A673 (cell line): Measurements from ENCODE around the gene PSTPIP1. TPM values are rescaled to one million over a fixed set of nuclear protein-coding genes. Genes with fewer than 3 reads are reported as not detected.
"Not testable (repeated sequence)": the region's sequence is repeated elsewhere in the genome, so short reads cannot be mapped to it uniquely, and the experiment has no call there.

Source experiments
- BruUV-seq: library from RNA; stranded (reverse); fragments of 400-500 nt; replicated peaks from 2 replicates; lab custom pipeline; 2021; lab: Mats Ljungman, UMichigan
- CTCF ChIA-PET: fragments of 300-600 bp; sonication (Branson Sonifier 250); formaldehyde crosslinking; loops from one replicate; lab custom pipeline; 2022; ENCODE audit warnings: antibody characterized with exemption; lab: Charles Lee
- POLR2A ChIA-PET: fragments of 300-600 bp; sonication (Branson Sonifier 250); formaldehyde crosslinking; loops from one replicate; lab custom pipeline; 2022; ENCODE audit warnings: antibody characterized with exemption; ENCODE audit not compliant: low non-redundant PET; lab: Charles Lee
- DNase-seq: peaks from one replicate; pipeline ENCODE4 v3.0.0-alpha.2; 2015; ENCODE audit warnings: low spot score
- H3K27ac ChIP-seq: fragments of 200-600 bp; sonication (generic); 2 replicates; pipeline ENCODE4 v1.5.1; 2016; ENCODE audit warnings: mixed run types, low read depth, mild to moderate bottlenecking, mixed read lengths, antibody characterized with exemption, low read length; ENCODE audit not compliant: poor library complexity, severe bottlenecking
- H3K27me3 ChIP-seq: fragments of 200-600 bp; sonication (generic); replicated peaks from 2 replicates; pipeline ENCODE4 v1.6.1; 2017; ENCODE audit warnings: mixed run types, low read depth, mild to moderate bottlenecking, mixed read lengths, antibody characterized with exemption, low read length; ENCODE audit not compliant: insufficient read depth, poor library complexity
- H3K36me3 ChIP-seq: fragments of 200-600 bp; sonication (generic); 2 replicates; pipeline ENCODE4 v1.6.1; 2016; ENCODE audit warnings: mixed run types, mild to moderate bottlenecking, mixed read lengths, antibody characterized with exemption, low read length; ENCODE audit not compliant: insufficient read depth, poor library complexity, severe bottlenecking
- H3K4me1 ChIP-seq: fragments of 200-600 bp; sonication (generic); 2 replicates; pipeline ENCODE4 v1.6.1; 2017; ENCODE audit warnings: mixed run types, mild to moderate bottlenecking, mixed read lengths, antibody characterized with exemption, low read length; ENCODE audit not compliant: insufficient read depth, poor library complexity, severe bottlenecking
- H3K4me3 ChIP-seq: fragments of 200-600 bp; sonication (generic); 2 replicates; pipeline ENCODE4 v1.5.1; 2016; ENCODE audit warnings: low read depth, mixed run types, mild to moderate bottlenecking, mixed read lengths, low read length; ENCODE audit not compliant: poor library complexity, severe bottlenecking
- H3K9me3 ChIP-seq: fragments of 200-600 bp; sonication (generic); 2 replicates; pipeline ENCODE4 v1.6.1; 2016; ENCODE audit warnings: mixed run types, low read depth, mild to moderate bottlenecking, mixed read lengths, antibody characterized with exemption, low read length; ENCODE audit not compliant: poor library complexity, severe bottlenecking
- EZH2 ChIP-seq: fragments of 200-600 bp; sonication (generic); IDR thresholded peaks from 2 replicates; pipeline ENCODE4 v1.6.1; 2017; ENCODE audit warnings: borderline replicate concordance, low read depth, mild to moderate bottlenecking, mixed read lengths, antibody characterized with exemption, low read length; ENCODE audit not compliant: poor library complexity, severe bottlenecking
- intact Hi-C: fragments of 100-400 bp; cut with micrococcal nuclease; formaldehyde crosslinking; loops from one replicate; pipeline ENCODE4 v1.10.0; 2022; ENCODE audit not compliant: unreplicated experiment
- total RNA-seq: library from RNA; stranded (reverse); gene quantifications from 2 replicates; pipeline ENCODE4 v1.2.3, GENCODE V29; 2021
- TF ChIP-seq, protein P1 (sequence below): fragments of 300-800, 200-600 bp; sonication (generic); conservative IDR thresholded peaks from 2 replicates; pipeline ENCODE4 v1.5.1; 2017; ENCODE audit warnings: low read depth, mild to moderate bottlenecking, antibody characterized with exemption, low read length, moderate library complexity, mixed read lengths

Gene PSTPIP1
- total RNA-seq, 1 experiment from 2014 or later = not detected

DNA sequence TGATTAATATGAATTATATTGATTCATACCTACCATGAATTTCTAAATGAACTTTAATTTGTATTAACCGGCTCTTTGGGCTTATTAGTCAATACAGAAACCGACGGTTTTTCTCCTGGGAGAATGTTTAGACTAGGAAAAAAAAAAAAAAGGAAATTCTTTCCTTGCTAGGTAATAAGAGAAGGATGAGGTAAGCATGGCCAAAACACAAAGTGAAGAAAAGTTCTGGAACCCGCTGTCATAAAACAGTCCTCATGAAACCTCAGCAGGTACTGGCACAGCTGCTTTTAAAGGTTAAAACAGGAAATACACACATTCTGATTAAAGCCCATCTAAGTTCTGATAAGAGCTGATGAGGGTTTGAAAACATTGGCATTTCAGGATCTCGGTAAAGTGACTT lies 30.8 kb upstream of the PSTPIP1 start:
- no peak overlapping the region for H3K27ac ChIP-seq
- DNase-seq = no peak
- H3K27me3 ChIP-seq = no peaks in the 10 kb centered on the region
- no peak overlapping the region for H3K4me3 ChIP-seq
- H3K36me3 ChIP-seq = no peaks in the 10 kb centered on the region
- intact Hi-C loops = no loop called here
- TF ChIP-seq EZH2 = no peak
- TF ChIP-seq, protein P1, sequence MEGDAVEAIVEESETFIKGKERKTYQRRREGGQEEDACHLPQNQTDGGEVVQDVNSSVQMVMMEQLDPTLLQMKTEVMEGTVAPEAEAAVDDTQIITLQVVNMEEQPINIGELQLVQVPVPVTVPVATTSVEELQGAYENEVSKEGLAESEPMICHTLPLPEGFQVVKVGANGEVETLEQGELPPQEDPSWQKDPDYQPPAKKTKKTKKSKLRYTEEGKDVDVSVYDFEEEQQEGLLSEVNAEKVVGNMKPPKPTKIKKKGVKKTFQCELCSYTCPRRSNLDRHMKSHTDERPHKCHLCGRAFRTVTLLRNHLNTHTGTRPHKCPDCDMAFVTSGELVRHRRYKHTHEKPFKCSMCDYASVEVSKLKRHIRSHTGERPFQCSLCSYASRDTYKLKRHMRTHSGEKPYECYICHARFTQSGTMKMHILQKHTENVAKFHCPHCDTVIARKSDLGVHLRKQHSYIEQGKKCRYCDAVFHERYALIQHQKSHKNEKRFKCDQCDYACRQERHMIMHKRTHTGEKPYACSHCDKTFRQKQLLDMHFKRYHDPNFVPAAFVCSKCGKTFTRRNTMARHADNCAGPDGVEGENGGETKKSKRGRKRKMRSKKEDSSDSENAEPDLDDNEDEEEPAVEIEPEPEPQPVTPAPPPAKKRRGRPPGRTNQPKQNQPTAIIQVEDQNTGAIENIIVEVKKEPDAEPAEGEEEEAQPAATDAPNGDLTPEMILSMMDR = no peak
- ChIA-PET POLR2A (no interaction called here), CTCF (no interaction called here)
- no peaks in the 10 kb centered on the region for H3K9me3 ChIP-seq
- BruUV-seq = no TSS peak
- no peaks in the 10 kb centered on the region for H3K4me1 ChIP-seq

- H3K4me1 ChIP-seq, POLR2A ChIA-PET, CTCF ChIA-PET, BruUV-seq, H3K27ac ChIP-seq, intact Hi-C loops, H3K9me3 ChIP-seq, H3K27me3 ChIP-seq, H3K36me3 ChIP-seq, H3K4me3 ChIP-seq: not testable (repeated sequence)
- peak; percentile 26 for DNase-seq
Measured at GRCh38 chr15:76966051-76966450, 28.9 kb upstream of the PSTPIP1 start.

DNA sequence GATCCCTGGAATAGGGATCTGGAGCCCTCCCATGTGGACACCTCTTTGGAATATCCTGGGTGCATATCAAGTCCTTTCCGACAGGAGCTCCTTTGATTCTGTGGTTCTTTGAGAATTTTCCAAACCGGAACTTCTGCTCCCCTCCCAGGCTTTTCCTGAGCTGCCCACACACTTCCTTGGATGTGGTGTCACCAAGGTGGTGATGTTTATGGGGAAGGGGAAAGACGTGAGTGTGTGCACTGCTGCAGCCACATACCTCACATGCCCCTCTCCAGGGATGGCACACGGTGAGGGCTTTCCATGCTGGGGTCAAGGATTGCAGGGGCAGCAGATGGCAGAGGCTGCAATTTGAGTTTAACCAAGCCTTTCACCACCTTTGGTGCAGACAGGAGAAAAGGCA lies 27.9 kb upstream of the PSTPIP1 start:
- DNase-seq = no peak
- intact Hi-C loops = no loop called here
- H3K9me3 ChIP-seq = no peaks in the 10 kb centered on the region
- H3K4me3 ChIP-seq = no peak overlapping the region
- no peak overlapping the region for H3K27ac ChIP-seq
- ChIA-PET POLR2A (interaction anchor here (0.7 kb wide), 1 partner anchor 63 kb away, joined by 3 read pairs; no protein-coding TSS in a partner anchor), CTCF (no interaction called here)
- TF ChIP-seq, protein P1 = no peak
- no peak for TF ChIP-seq EZH2
- no peaks in the 10 kb centered on the region for H3K36me3 ChIP-seq
- BruUV-seq = no TSS peak
- H3K4me1 ChIP-seq = no peaks in the 10 kb centered on the region
- H3K27me3 ChIP-seq = no peaks in the 10 kb centered on the region

- intact Hi-C loops = no loop called here
- Histone ChIP-seq H3K27me3 (no peaks in the 10 kb centered on the region), H3K4me1 (no peaks in the 10 kb centered on the region), H3K4me3 (no peak overlapping the region), H3K9me3 (no peaks in the 10 kb centered on the region), H3K36me3 (no peaks in the 10 kb centered on the region), H3K27ac (no peak overlapping the region)
- TF ChIP-seq, protein P1 = no peak
- no peak for TF ChIP-seq EZH2
- no TSS peak for BruUV-seq
- ChIA-PET POLR2A (no interaction called here), CTCF (no interaction called here)
- no peak for DNase-seq
Measured at GRCh38 chr15:76968306-76968705, 26.6 kb upstream of the PSTPIP1 start.
